Fibroblast of mammary gland (primary cell): ENCODE measurements around the gene NCK2.
A peak's percentile ranks its signal among the peaks of the same experiment; 100 is the strongest.

Experiments
- DNase-seq: peaks from one replicate; pipeline ENCODE4 v3.0.0-alpha.2; 2010; ENCODE audit warnings: low read depth
- H3K4me3 ChIP-seq: 2 replicates; pipeline ENCODE4 v1.5.1; 2011; ENCODE audit warnings: low read depth, mild to moderate bottlenecking, low read length, moderate library complexity; ENCODE audit not compliant: control insufficient read depth
- CTCF ChIP-seq: conservative IDR thresholded peaks from 2 replicates; pipeline ENCODE4 v1.5.1; 2011; ENCODE audit warnings: low read depth, low read length, inconsistent platforms; ENCODE audit not compliant: control insufficient read depth, insufficient read depth

The NCK2 gene

GRCh38 chr2:105864262-105864661 lies 119.5 kb downstream of the NCK2 start:
- no peak for TF ChIP-seq CTCF
- no peak overlapping the region for H3K4me3 ChIP-seq
- DNase-seq, result no peak

GRCh38 chr2:105865222-105865913 lies 120.7 kb downstream of the NCK2 start:
- no peak overlapping the region for H3K4me3 ChIP-seq
- DNase-seq, result peak; percentile 72
- no peak for TF ChIP-seq CTCF

- DNase-seq, result peak; percentile 40
Observed at GRCh38 chr2:105866216-105867185, 121.8 kb downstream of the NCK2 start.

GRCh38 chr2:105867587-105867986 lies 122.9 kb downstream of the NCK2 start:
- no peak for DNase-seq

More at GRCh38 chr2:105866216-105867185, 121.8 kb downstream of the NCK2 start:
- no peak for TF ChIP-seq CTCF
- H3K4me3 ChIP-seq, result no peak overlapping the region

GRCh38 chr2:105868060-105868459 lies 123.3 kb downstream of the NCK2 start:
- no peak for TF ChIP-seq CTCF
- DNase-seq, result peak; percentile 46
- no peak overlapping the region for H3K4me3 ChIP-seq

More at GRCh38 chr2:105867587-105867986, 122.9 kb downstream of the NCK2 start:
- TF ChIP-seq CTCF, result no peak
- no peak overlapping the region for H3K4me3 ChIP-seq

- no peak for DNase-seq
- no peak for TF ChIP-seq CTCF
- H3K4me3 ChIP-seq, result no peak overlapping the region
Observed at GRCh38 chr2:105869341-105869740, 124.6 kb downstream of the NCK2 start.
